ENCODE data around the gene ZHX3. TPM values are rescaled to one million over a fixed set of nuclear protein-coding genes. Genes with fewer than 3 reads are reported as not detected.

Gene ZHX3
- total RNA-seq, 1 donor from 2014 or later = 39.7 TPM

DNA sequence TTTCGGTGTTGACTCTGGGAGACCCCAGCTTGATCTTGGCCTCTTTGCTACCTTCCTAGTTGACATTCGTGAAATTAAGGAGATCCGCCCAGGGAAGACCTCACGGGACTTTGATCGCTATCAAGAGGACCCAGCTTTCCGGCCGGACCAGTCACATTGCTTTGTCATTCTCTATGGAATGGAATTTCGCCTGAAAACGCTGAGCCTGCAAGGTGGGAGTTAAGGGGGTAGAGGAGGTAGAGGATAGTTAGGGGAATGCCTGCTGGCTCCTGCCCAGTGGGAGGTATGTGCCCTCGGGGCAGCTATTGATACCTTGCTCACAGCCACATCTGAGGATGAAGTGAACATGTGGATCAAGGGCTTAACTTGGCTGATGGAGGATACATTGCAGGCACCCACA is 158.0 kb downstream of the ZHX3 start:
- intact Hi-C loops (cut with DNase I) = no loop called here
- DNase-seq (ENCODE audit: low spot score) (no peak), ATAC-seq (no peak)

DNA sequence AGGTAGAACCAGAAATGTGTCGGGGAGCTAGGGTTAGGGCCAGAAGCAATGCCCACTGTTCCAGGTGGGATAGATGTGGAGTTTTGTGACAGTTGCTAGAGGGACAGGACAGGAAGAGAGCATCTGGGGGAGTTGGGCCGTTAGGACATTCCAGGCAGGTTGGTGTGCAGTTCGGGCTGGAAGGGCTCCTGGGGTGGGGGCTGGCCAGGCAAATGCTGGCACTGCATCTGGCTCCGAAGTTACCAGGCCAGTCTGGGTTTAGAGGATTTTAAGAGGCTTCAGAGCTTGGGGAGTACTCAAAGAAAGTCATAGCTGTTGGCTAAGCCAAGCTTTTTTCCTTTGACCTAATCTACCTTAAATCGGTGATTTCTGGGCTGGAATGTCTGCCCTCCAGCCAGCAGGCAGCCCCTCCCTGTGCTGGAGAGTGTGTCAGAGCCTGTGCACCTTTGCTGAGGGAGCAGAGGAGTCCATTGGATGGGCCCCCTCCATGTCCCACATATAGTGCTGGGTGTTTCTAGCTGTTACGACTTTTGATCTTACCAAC is 159.4 kb downstream of the ZHX3 start:
- intact Hi-C loops (cut with DNase I) = no loop called here
- ATAC-seq = no peak

GRCh38 chr20:41155261-41155660 is 162.3 kb downstream of the ZHX3 start:
- DNase-seq (ENCODE audit: low spot score) = no peak
- intact Hi-C loops (cut with DNase I) = no loop called here
- no peak for ATAC-seq

More for the DNA sequence above, 159.4 kb downstream of the ZHX3 start:
- no peak for DNase-seq (ENCODE audit: low spot score)

DNA sequence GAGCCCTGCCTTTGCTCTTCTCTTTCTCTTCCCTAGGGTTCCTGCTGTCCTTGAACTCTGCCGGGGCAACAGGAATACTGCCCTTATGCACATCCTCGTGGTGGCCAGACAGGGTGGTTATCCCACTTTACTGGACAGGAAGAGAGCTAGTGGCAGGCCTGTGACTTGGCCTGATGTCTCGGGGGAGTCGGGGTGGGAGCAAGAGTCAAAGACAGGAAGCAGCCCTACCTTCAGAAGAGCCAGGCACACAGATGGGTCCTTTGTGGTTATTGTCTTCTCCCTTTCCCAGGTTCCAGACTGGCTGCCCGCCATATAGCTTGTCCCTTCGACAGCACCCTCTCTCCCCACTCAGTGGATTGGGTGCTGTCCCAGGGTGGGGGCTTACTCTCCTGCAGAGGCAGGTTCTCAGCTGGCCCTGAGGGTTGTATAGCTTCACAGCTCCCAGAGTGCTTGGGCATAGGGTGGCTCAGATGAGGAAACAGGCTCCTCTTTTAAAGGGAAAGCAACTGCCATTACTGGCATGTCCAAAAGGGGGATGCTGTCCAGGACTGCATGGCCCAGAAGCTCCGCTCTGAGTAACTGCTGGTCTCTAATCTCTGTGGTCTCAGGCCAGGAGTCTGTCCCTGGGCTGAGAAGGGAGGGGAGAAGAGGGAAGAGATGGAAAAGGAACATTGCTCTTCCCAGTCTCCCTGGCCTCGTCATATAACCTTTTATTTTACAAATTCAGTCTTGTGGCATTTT is 162.9 kb downstream of the ZHX3 start:
- intact Hi-C loops (cut with DNase I) = no loop called here
- ATAC-seq (peak; percentile 34), DNase-seq (ENCODE audit: low spot score) (peak; percentile 56)

GRCh38 chr20:41152108-41152757 is 165.3 kb downstream of the ZHX3 start:
- intact Hi-C loops (cut with DNase I) = no loop called here
- DNase-seq (ENCODE audit: low spot score) = no peak

DNA sequence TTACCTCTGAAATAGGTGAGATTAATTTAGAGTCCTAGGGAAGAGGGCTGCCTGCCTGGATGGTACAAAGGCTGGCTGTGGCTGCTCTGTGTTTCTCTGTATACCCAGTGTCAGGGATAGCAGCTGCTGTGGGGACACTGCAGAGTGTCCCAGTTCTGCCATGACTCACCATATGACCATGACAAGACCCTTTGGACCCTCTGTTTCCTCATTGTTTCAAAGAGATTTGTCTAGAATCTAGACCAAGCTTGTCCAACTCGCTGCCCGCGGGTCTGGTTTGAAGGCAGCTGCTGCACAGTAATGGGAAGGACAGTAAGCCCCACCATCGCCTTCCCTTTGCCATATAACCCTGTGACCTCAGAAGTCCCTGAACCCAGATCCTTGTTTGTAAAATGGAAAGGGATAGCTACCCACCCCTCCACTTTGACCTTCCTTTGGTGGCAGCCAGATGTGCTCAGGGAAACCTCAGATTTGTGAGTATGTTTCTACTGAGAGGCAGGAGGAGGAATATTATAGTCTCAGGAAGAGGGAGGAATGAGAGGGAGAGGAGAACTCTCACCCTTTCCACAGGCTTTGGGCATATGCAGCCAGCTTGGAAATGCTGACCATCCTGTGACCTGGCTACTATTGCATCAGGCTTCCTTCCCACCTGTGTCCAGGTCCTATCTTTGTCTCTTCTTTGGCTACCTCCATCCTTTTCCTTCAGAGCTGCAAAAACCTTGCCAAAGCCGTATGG is 166.2 kb downstream of the ZHX3 start:
- intact Hi-C loops (cut with DNase I) = no loop called here
- ATAC-seq (no peak), DNase-seq (ENCODE audit: low spot score) (no peak)

More at GRCh38 chr20:41152108-41152757, 165.3 kb downstream of the ZHX3 start:
- no peak for ATAC-seq

- ATAC-seq (no peak), DNase-seq (ENCODE audit: low spot score) (no peak)
- intact Hi-C loops (cut with DNase I) = no loop called here
These were observed 166.9 kb downstream of the ZHX3 start for GRCh38 chr20:41150664-41151063.

DNA sequence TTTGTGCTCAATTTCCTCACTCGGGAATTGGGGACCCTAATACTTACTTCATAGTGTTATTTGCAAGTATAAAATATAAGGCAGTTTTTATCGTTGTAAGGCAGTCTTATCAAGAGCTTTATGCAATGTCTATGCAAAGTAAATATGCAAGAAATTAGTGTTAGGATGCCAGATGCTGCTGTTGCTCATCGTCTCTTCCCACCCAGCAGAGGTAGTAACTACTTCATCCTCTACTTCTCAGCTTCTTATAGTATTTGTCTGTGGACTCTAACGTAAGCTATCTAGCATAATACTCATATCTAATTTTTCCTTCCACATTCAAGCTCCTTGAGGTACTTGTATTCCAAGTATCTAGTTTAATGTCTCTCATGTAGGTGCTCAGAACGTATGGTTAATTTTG is 168.6 kb downstream of the ZHX3 start:
- DNase-seq (ENCODE audit: low spot score) = no peak
- ATAC-seq = no peak
- intact Hi-C loops (cut with DNase I) = no loop called here

- DNase-seq (ENCODE audit: low spot score) (no peak), ATAC-seq (no peak)
These were observed 169.8 kb downstream of the ZHX3 start for GRCh38 chr20:41147767-41148191.

DNA sequence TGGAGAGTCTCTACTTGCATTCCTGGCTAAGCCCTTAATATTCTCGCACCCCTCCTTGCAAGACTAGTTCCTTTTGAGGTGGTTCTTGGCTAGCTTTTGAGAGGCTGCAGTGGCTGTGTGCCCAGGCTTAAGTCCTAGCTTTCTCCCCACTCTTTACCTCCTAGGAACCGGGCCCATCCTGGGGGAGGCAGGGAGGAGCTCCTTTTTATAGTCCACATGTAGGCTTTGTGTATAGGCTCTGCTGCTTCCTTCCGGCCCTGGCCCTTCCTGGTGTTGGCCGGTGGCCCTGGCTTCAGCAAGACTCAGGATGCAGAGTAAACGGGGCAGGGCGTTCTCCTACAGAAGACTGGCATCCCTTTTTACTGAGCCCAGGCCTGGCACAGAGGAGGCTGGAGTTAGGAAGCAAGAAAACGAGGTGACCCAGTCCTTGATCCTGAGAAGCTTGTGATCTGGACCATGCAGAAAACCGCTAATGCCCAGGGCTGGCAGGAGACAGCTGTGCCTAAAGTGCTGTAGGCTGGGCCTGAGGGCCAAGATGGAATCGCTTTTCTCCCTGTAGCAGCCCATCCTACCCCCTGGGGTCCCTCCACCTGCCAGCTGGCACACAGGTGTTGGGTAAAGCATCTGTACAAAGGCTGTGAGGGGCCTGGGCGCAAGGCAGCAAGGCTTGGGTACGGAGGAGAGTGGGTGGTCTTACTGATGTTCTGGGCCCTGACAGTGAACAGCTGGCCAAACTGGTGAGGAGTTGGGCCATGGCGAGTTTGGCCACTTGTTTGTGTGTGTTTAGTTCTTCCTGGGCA is 171.5 kb downstream of the ZHX3 start:
- intact Hi-C loops (cut with DNase I) = no loop called here
- no peak for ATAC-seq
- peak; percentile 59 for DNase-seq (ENCODE audit: low spot score)

More at GRCh38 chr20:41147767-41148191, 169.8 kb downstream of the ZHX3 start:
- intact Hi-C loops (cut with DNase I) = no loop called here

GRCh38 chr20:41145317-41145716 is 172.2 kb downstream of the ZHX3 start:
- ATAC-seq (no peak), DNase-seq (ENCODE audit: low spot score) (no peak)
- intact Hi-C loops (cut with DNase I) = no loop called here

- no peak for ATAC-seq
- no peak for DNase-seq (ENCODE audit: low spot score)
- intact Hi-C loops (cut with DNase I) = no loop called here
These were observed 174.2 kb downstream of the ZHX3 start for GRCh38 chr20:41143354-41143753.

GRCh38 chr20:41142919-41143318 is 174.6 kb downstream of the ZHX3 start:
- intact Hi-C loops (cut with DNase I) = no loop called here
- DNase-seq (ENCODE audit: low spot score) = no peak
- no peak for ATAC-seq

DNA sequence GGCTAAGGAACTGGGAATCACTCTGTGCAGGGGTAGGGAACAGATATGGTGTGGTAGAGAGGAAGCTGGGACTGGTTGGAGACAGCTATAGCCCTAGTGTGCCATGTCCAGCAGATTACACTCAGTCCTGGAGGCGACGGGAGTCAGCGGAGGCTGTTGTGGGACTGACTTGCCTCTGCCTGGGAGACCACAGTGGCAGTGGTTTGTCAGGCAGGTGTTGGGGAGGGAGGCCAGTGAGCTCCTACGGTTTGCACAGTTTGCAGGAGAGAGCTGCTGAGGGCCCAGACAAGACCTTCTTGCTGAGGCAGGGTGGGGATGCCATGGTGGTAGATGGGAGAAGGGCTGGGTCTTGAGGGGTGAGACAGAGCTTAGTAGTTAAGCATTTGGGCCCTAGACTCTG is 175.3 kb downstream of the ZHX3 start:
- ATAC-seq (no peak), DNase-seq (ENCODE audit: low spot score) (no peak)
- intact Hi-C loops (cut with DNase I) = no loop called here

DNA sequence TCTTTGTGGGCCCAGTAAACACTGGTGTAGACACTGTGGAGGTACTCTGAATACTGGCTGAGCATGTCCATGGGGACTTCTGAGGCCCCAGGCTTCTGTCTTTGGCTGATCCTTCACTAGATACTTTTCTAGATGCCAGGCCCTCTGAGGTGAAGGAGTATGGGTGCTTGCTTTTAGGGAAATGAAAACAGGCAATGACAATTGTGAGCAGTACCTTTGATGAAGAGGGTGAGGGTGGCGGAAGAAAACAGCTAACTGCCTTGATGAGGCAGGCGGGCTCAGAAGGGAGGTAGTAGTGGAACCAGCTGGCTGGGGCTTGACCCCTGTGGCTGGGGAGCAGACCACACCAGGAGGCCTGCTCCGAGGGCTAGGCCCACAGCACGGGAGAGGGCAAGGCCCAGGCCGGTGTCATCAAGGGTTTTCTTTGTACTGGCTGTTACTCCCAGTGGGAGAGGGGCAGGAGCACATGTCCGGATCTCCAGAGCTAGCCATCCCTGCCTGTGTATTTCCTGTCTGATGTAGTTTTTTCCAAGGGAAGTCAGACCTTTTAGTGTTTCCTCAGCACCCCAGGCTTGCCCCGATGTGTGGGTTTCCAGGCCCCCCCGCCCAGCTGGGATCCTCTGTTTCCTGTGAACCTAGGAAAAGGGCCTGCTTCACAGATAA is 176.2 kb downstream of the ZHX3 start:
- DNase-seq (ENCODE audit: low spot score) (peak; percentile 77), ATAC-seq (peak; percentile 82)
- intact Hi-C loops (cut with DNase I) = no loop called here

- DNase-seq (ENCODE audit: low spot score) (no peak), ATAC-seq (no peak)
- intact Hi-C loops (cut with DNase I) = no loop called here
These were observed 177.1 kb downstream of the ZHX3 start for GRCh38 chr20:41140226-41141133.
